IMR-90 (cell line): ENCODE results near the gene P2RY2. TPM values are rescaled to one million over a fixed set of nuclear protein-coding genes. Genes with fewer than 3 reads are reported as not detected.

Experiments used
- ATAC-seq: fragments of 200-7000 bp; cut with Tn5 transposase; 2 replicates; pipeline ENCODE4 v1.9.1; 2020; ENCODE audit warnings: low read depth, mild to moderate bottlenecking, moderate library complexity
- BruUV-seq: library from RNA; stranded (reverse); fragments of 400-500 nt; replicated peaks from 2 replicates; lab custom pipeline; 2021; lab: Mats Ljungman, UMichigan
- CTCF ChIA-PET: fragments of 300-600 bp; formaldehyde crosslinking; extraction: SDS; loops from one replicate; lab custom pipeline; 2021; ENCODE audit warnings: antibody characterized with exemption; lab: Yijun Ruan, JAX
- POLR2A ChIA-PET: fragments of 300-600 bp; sonication (Branson Sonifier 250); formaldehyde crosslinking; loops from one replicate; lab custom pipeline; 2022; ENCODE audit warnings: antibody characterized with exemption; ENCODE audit not compliant: unreplicated experiment; lab: Charles Lee
- DNase-seq: peaks from one replicate; pipeline ENCODE4 v3.0.0; 2013
- H2AFZ ChIP-seq: replicated peaks from 2 replicates; pipeline ENCODE3; 2013; ENCODE audit warnings: low read length, mild to moderate bottlenecking; ENCODE audit not compliant: poor library complexity
- H2AK5ac ChIP-seq: 2 replicates; pipeline ENCODE4 v1.6.1; 2013; ENCODE audit warnings: low read depth, low read length, inconsistent platforms
- H2AK9ac ChIP-seq: replicated peaks from 2 replicates; pipeline ENCODE3; 2013; ENCODE audit warnings: mild to moderate bottlenecking, low read depth, low read length, moderate library complexity; ENCODE audit not compliant: poor library complexity
- H2BK120ac ChIP-seq: 2 replicates; pipeline ENCODE4 v1.6.1; 2013; ENCODE audit warnings: low read depth, low read length, inconsistent platforms
- H2BK15ac ChIP-seq: 3 replicates; pipeline ENCODE4 v1.6.1; 2013; ENCODE audit warnings: low read depth, low read length, inconsistent platforms
- H2BK20ac ChIP-seq: 2 replicates; pipeline ENCODE4 v1.6.1; 2013; ENCODE audit warnings: low read depth, mild to moderate bottlenecking, inconsistent platforms, low read length, moderate library complexity
- H2BK5ac ChIP-seq: 2 replicates; pipeline ENCODE4 v1.6.1; 2013; ENCODE audit warnings: mild to moderate bottlenecking, low read depth, low read length, inconsistent platforms; ENCODE audit not compliant: poor library complexity, severe bottlenecking
- H3K14ac ChIP-seq: replicated peaks from 2 replicates; pipeline ENCODE4 v1.6.1; 2013; ENCODE audit warnings: low read depth, low read length, inconsistent platforms
- H3K18ac ChIP-seq: 2 replicates; pipeline ENCODE4 v1.6.1; 2013; ENCODE audit warnings: low read depth, low read length, control low read depth
- H3K23ac ChIP-seq: 2 replicates; pipeline ENCODE4 v1.6.1; 2013; ENCODE audit warnings: low read depth, low read length, inconsistent platforms
- H3K27ac ChIP-seq: 2 replicates; pipeline ENCODE4 v1.5.1; 2013; ENCODE audit warnings: mild to moderate bottlenecking, control low read depth, low read length; ENCODE audit not compliant: insufficient read depth
- H3K27me3 ChIP-seq: 2 replicates; pipeline ENCODE4 v1.6.1; 2013; ENCODE audit warnings: low read length; ENCODE audit not compliant: control insufficient read depth, insufficient read depth
- H3K36me3 ChIP-seq: 2 replicates; pipeline ENCODE4 v1.6.1; 2013; ENCODE audit warnings: low read length, mixed read lengths; ENCODE audit not compliant: control insufficient read depth, insufficient read depth
- H3K4ac ChIP-seq: 2 replicates; pipeline ENCODE4 v1.6.1; 2013; ENCODE audit warnings: low read depth, low read length, inconsistent platforms
- H3K4me1 ChIP-seq: 2 replicates; pipeline ENCODE4 v1.6.1; 2013; ENCODE audit warnings: low read length, mixed read lengths; ENCODE audit not compliant: control insufficient read depth, insufficient read depth
- H3K4me2 ChIP-seq: 2 replicates; pipeline ENCODE4 v1.6.1; 2013; ENCODE audit warnings: low read depth, mild to moderate bottlenecking, control low read depth, low read length, moderate library complexity
- H3K4me3 ChIP-seq: 2 replicates; pipeline ENCODE4 v1.5.1; 2013; ENCODE audit warnings: low read depth, mild to moderate bottlenecking, control low read depth, low read length, moderate library complexity; ENCODE audit not compliant: insufficient read depth
- H3K56ac ChIP-seq: 2 replicates; pipeline ENCODE4 v1.6.1; 2013; ENCODE audit warnings: low read length, inconsistent platforms; ENCODE audit not compliant: insufficient read depth; ENCODE audit errors: extremely low read depth
- H3K79me1 ChIP-seq, 2 experiments: 2 replicates each; pipeline ENCODE4 v1.6.1; 2013; ENCODE audit warnings: low read length in 2 of 2, inconsistent platforms in 1 of 2, low read depth in 1 of 2
- H3K9ac ChIP-seq: 2 replicates; pipeline ENCODE4 v1.6.1; 2013; ENCODE audit warnings: low read depth, low read length, control low read depth
- H3K9me1 ChIP-seq: 2 replicates; pipeline ENCODE4 v1.6.1; 2013; ENCODE audit warnings: low read length, inconsistent platforms; ENCODE audit not compliant: insufficient read depth
- H3K9me3 ChIP-seq: 2 replicates; pipeline ENCODE4 v1.6.1; 2013; ENCODE audit warnings: low read length; ENCODE audit not compliant: control insufficient read depth, insufficient read depth
- H4K20me1 ChIP-seq: 2 replicates; pipeline ENCODE4 v1.6.1; 2013; ENCODE audit warnings: low read length, inconsistent platforms; ENCODE audit not compliant: insufficient read depth
- H4K5ac ChIP-seq: 2 replicates; pipeline ENCODE4 v1.6.1; 2013; ENCODE audit warnings: mild to moderate bottlenecking, low read depth, low read length, control low read depth
- H4K8ac ChIP-seq, 2 experiments: 2 replicates each; pipeline ENCODE4 v1.6.1; 2013; ENCODE audit warnings: low read depth in 2 of 2, low read length in 2 of 2, control low read depth in 1 of 2, inconsistent platforms in 1 of 2
- H4K91ac ChIP-seq: 2 replicates; pipeline ENCODE4 v1.6.1; 2013; ENCODE audit warnings: low read depth, low read length, inconsistent platforms; ENCODE audit not compliant: insufficient read depth
- CHD1 ChIP-seq: IDR thresholded peaks from 2 replicates; pipeline ENCODE4 v1.6.1; 2012; ENCODE audit warnings: low read depth, low read length, improper control_type of control experiment
- MXI1 ChIP-seq: IDR thresholded peaks from 2 replicates; pipeline ENCODE4 v1.6.1; 2012; ENCODE audit warnings: low read depth, mild to moderate bottlenecking, low read length, moderate library complexity, borderline replicate concordance
- NFE2L2 ChIP-seq: fragments of 150-350 bp; IDR thresholded peaks from 2 replicates; pipeline ENCODE4 v1.6.1; 2016; ENCODE audit warnings: low read depth, mild to moderate bottlenecking, low read length
- POLR2A ChIP-seq: IDR thresholded peaks from 2 replicates; pipeline ENCODE4 v1.6.1; 2012; ENCODE audit warnings: mild to moderate bottlenecking, low read depth, low read length
- WGBS, 2 experiments: methylation state at CpG; one replicate each; pipeline versions ENCODE4 v1.1.5 to v1.1.7; 2013; ENCODE audit warnings: missing lambda C conversion rate in 2 of 2; ENCODE audit not compliant: insufficient read length in 1 of 2; ENCODE audit errors: extremely low coverage in 2 of 2; 5-methylcytosine and 5-hydroxymethylcytosine counted together
- dilution Hi-C: fragments of 300-500 bp; cut with HindIII; formaldehyde crosslinking; loops from one replicate; pipeline ENCODE4 v1.14.3; 2018; ENCODE audit warnings: low sequenced_read_pairs; ENCODE audit not compliant: unreplicated experiment
- in situ Hi-C: fragments of 300-500 bp; cut with MboI; formaldehyde crosslinking; loops from 3 replicates; pipeline ENCODE4 v1.14.3; 2019; ENCODE audit warnings: low sequenced_read_pairs, inconsistent platforms, mixed read lengths
- intact Hi-C: fragments of 100-400 bp; cut with micrococcal nuclease; formaldehyde crosslinking; loops from 2 replicates; pipeline ENCODE4 v1.10.0; 2022
- polyA plus RNA-seq, 3 experiments: library from polyadenylated mRNA; depleted of rRNA; stranded (reverse); fragments of >200 nt; gene quantifications; 2 replicates each; pipeline ENCODE4 v1.2.3, GENCODE V29; 2012; ENCODE audit warnings: low replicate concordance in 1 of 3
- total RNA-seq: library from RNA; depleted of rRNA; stranded (reverse); fragments of >200 nt; gene quantifications from 2 replicates; pipeline ENCODE4 v1.2.3, GENCODE V29; 2012
- TF ChIP-seq, protein P1 (sequence below): fragments of 150-350 bp; IDR thresholded peaks from 2 replicates; pipeline ENCODE4 v1.6.1; 2017; ENCODE audit warnings: mild to moderate bottlenecking, antibody characterized with exemption, low read length, low read depth

P2RY2 gene
- total and polyA plus RNA-seq, 2 of the 4 experiments (the other 2 are of a cell fraction) = not detected

DNA sequence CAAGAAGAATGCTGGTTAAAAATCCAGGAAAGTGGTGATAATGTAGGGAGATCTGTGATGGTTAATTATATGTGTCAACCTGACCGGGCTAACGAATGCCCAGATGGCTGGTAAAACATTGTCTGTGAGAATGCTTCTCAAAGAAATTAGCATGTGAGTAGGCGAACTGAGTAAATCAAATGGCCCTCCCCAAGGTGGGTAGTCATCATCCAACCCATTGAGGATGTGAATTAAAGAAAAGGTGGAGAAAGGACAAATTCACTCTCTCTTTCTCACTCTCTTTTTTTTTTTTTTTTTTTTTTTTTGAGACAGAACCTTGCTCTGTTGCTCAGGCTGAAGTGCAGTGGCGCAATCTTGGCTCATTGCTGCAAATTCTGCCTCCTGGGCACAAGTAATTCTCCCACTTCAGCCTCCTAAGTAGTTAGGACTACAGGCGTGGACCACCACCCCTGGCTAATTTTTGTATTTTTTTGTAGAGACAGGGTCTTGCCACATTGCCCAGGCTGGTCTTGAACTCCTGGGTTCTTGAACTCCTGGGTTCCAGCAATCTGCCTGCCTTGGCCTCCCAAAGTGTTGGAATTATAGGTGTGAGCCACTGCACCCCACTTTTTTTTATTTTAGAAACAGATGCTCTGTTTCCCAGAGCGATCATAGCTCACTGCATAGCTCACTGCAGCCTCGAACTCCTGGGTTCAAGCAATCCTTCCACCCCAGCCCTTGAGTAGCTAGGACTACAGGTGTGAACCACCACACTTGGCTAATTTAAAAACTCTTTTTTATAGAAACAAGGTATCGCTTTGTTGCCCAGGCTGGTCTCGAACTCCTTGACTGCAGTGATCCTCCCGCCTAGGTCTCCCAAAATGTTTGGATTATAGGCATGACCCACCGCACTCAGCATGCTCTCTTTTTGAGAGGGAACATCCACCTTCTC is 32.0 kb downstream of the P2RY2 start:
- POLR2A ChIA-PET = no interaction called here

More for the DNA sequence above, 32.0 kb downstream of the P2RY2 start:
- 78% methylated on average over 2 of the region's 11 CpGs; no CpG with 5 or more reads in 1 of the 2 experiments for WGBS, 2 experiments
- DNase-seq (no peak), ATAC-seq (no peak)
- no peaks in the 10 kb centered on the region for H4K20me1 ChIP-seq
- no peak overlapping the region for H4K91ac ChIP-seq
- no peak overlapping the region for H2AK9ac ChIP-seq
- no peaks in the 10 kb centered on the region for H3K36me3 ChIP-seq
- 0 out of 2 replicates have a peak, but pooled peaks cover 3% of the 10 kb centered on the region for H3K27me3 ChIP-seq
- BruUV-seq = no TSS peak
- no peaks in the 10 kb centered on the region; the same call in 1 of the 2 replicates for H3K9me1 ChIP-seq
- H3K4me1 ChIP-seq = no peaks in the 10 kb centered on the region; the same call in 1 of the 2 replicates
- H3K9ac ChIP-seq = no peak overlapping the region
- in situ Hi-C loops (no loop called here), dilution Hi-C loops (no loop called here), intact Hi-C loops (no loop called here)
- no peak overlapping the region for H2BK5ac ChIP-seq
- H3K18ac ChIP-seq = no peak overlapping the region
- H4K5ac ChIP-seq = no peak overlapping the region
- no peak overlapping the region for H3K27ac ChIP-seq
- H3K14ac ChIP-seq = no peak overlapping the region
- no peak overlapping the region for H2BK120ac ChIP-seq
- no peak overlapping the region for H2AFZ ChIP-seq
- no peak overlapping the region for H2AK5ac ChIP-seq
- H2BK15ac ChIP-seq = no peak overlapping the region
- TF ChIP-seq POLR2A (no peak), MXI1 (no peak), NFE2L2 (no peak), CHD1 (no peak)
- TF ChIP-seq, protein P1, sequence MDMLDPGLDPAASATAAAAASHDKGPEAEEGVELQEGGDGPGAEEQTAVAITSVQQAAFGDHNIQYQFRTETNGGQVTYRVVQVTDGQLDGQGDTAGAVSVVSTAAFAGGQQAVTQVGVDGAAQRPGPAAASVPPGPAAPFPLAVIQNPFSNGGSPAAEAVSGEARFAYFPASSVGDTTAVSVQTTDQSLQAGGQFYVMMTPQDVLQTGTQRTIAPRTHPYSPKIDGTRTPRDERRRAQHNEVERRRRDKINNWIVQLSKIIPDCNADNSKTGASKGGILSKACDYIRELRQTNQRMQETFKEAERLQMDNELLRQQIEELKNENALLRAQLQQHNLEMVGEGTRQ = no peak
- no peaks in the 10 kb centered on the region for H3K9me3 ChIP-seq
- H3K4me2 ChIP-seq = no peak overlapping the region
- no peak overlapping the region for H3K4ac ChIP-seq
- CTCF ChIA-PET = no interaction called here
- no peak overlapping the region for H3K23ac ChIP-seq
- H3K56ac ChIP-seq = no peak overlapping the region
- no peak overlapping the region for H3K4me3 ChIP-seq
- H2BK20ac ChIP-seq = no peak overlapping the region
- no peaks in the 10 kb centered on the region for H3K79me1 ChIP-seq
- no peak overlapping the region for H4K8ac ChIP-seq
